T-helper 2 cell treated with Interferon-gamma antibody and Interleukin-4, amounts not matched to agents 5 μg/mL and 100 μg/mL, for 36 hours (primary cell): ENCODE results near the gene MRPS25.

Experiments used
- DNase-seq: peaks from one replicate; pipeline ENCODE4 v3.0.0; 2021; ENCODE audit warnings: low spot score
- H3K27ac Mint-ChIP-seq: one replicate; pipeline ENCODE4 v1.8.0; 2021; ENCODE audit warnings: mild to moderate bottlenecking, mixed read lengths
- H3K27me3 Mint-ChIP-seq: one replicate; pipeline ENCODE4 v1.8.0; 2021; ENCODE audit warnings: low read depth, mixed read lengths
- H3K36me3 Mint-ChIP-seq: one replicate; pipeline ENCODE4 v1.8.0; 2021; ENCODE audit warnings: low read depth, mixed read lengths
- H3K4me1 Mint-ChIP-seq: one replicate; pipeline ENCODE4 v1.8.0; 2021; ENCODE audit warnings: low read depth, mixed read lengths
- H3K4me3 Mint-ChIP-seq: one replicate; pipeline ENCODE4 v1.8.0; 2022; ENCODE audit warnings: mild to moderate bottlenecking, moderate library complexity, mixed read lengths
- H3K9me3 Mint-ChIP-seq: one replicate; pipeline ENCODE4 v1.8.0; 2021; ENCODE audit warnings: mixed read lengths

MRPS25 gene

DNA sequence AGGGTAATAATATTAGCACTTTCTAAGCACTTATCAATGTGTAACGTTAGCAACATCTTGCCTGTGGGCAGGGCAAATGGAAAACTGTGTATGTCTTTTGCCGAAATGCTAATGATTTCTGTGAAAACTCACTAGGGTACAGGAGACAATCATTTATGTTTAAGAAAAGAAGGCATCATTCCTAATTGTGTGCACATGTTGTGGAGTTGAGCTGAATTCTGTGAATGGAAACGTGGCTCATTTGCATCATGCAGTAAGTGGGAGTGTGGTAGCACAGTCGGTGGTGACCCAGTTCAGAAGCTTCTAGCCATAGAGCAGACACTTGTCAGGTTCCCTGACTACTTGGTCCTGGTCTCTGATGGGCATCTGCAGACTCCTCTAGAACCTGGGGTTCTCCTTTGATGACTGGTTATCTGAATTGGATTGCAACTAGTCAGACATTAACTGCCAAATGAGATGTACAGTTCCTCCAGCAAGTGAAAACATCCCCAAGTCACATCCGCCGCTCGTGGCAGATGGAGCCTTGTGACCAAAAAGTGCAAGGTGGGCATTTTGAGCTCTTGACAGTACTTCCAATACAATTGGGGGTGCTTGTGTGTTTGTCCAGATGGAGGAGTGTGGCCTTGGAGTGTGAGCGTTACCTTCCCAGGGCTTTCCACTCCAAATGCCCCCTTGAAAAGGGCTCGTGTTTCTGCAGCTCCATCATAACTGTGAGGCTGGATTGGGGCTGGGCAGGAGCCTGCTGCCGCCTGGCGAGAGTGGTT is 21.5 kb downstream of the MRPS25 start:
- H3K27me3 Mint-ChIP-seq, result no peaks in the 10 kb centered on the region
- DNase-seq, result no peak
- peaks cover 64% of the 10 kb centered on the region for H3K36me3 Mint-ChIP-seq
- H3K4me3 Mint-ChIP-seq, result no peak overlapping the region
- peaks cover 10% of the 10 kb centered on the region for H3K4me1 Mint-ChIP-seq
- H3K27ac Mint-ChIP-seq, result no peak overlapping the region
- H3K9me3 Mint-ChIP-seq, result no peaks in the 10 kb centered on the region

DNA sequence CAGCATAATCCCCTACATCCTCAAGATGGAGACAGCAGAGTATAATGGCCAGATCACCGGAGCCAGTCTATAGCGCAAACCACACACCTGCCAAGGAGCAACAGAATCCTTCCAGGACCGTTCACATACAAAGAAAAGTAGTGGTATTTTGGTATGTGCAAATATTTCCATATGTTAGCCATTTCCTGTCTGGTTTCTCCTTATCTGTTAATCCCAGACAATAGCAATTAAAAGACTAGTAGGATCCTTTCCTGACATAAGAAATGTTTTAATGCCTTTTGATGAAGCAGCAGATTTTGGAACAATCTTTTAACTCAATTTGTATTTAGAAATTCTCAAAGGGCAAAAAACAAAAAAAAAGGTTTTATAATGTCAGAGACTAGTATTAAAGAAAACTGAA is 22.2 kb downstream of the MRPS25 start:
- Mint-ChIP-seq H3K36me3 (peaks cover 66% of the 10 kb centered on the region), H3K4me3 (no peak overlapping the region), H3K27me3 (no peaks in the 10 kb centered on the region), H3K4me1 (peaks cover 10% of the 10 kb centered on the region), H3K27ac (no peak overlapping the region), H3K9me3 (no peaks in the 10 kb centered on the region)
- no peak for DNase-seq

DNA sequence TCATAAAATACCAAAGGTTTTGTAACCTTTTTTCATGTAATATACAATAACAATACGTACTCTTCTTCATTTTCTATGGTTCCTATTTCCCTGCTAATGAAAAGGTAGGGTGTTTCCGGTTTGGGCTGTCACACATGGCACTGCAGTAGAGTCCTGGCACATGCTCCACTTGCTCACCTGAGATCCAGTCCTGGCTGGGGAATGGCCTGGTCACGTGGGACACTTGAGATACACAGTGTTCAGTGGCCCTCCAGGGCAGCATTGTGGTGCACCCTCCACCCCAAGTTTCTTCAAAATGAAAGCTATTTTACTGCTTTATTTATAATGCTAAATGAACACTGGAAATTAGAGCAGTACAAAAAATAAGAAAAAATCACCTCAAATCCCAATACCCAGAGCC is 23.2 kb downstream of the MRPS25 start:
- H3K4me1 Mint-ChIP-seq, result peaks cover 10% of the 10 kb centered on the region
- peaks cover 62% of the 10 kb centered on the region for H3K36me3 Mint-ChIP-seq
- no peaks in the 10 kb centered on the region for H3K27me3 Mint-ChIP-seq
- H3K4me3 Mint-ChIP-seq, result no peak overlapping the region
- no peak for DNase-seq
- H3K27ac Mint-ChIP-seq, result no peak overlapping the region
- H3K9me3 Mint-ChIP-seq, result no peaks in the 10 kb centered on the region

DNA sequence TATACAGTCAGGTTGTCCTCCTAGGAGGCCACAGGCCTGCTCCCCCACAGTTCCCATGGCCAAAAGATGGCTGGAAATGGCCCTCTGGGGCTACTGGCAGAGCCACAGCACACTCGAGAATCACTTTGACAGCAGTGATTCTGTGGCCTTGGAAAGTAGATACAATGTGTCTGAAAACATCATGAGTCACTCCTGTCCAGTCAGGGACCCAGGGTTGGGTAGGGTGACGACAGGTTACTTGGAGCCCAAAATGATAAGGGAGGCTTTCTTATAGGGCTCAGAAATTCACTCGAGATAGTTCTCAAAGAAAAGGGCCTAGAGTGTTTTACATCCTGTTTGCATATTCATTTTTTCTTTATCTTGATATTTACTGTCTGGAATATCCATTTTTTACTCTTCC is 24.3 kb downstream of the MRPS25 start:
- H3K9me3 Mint-ChIP-seq, result no peaks in the 10 kb centered on the region
- peaks cover 51% of the 10 kb centered on the region for H3K36me3 Mint-ChIP-seq
- H3K4me1 Mint-ChIP-seq, result peaks cover 7% of the 10 kb centered on the region
- no peaks in the 10 kb centered on the region for H3K27me3 Mint-ChIP-seq
- no peak for DNase-seq
- no peak overlapping the region for H3K27ac Mint-ChIP-seq
- no peak overlapping the region for H3K4me3 Mint-ChIP-seq

DNA sequence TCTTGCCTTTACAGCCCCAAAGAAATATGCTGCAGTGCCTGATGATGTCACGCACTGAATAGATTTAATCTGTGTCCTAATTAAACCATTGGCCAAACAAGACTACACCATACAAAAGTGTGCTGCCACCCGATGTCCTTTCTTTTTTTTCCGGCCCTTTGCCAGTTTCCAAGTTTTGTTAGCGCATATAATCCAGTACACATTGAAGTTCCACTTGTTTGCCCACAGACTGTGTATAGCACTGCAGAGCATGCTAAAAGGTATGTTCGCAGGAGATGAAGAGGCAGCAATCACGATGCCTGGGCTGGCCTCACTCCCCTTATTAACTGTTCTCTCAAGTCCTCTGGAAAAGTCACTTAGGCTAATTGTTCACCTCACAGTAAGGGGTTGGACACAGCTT is 26.8 kb downstream of the MRPS25 start:
- H3K27me3 Mint-ChIP-seq, result no peaks in the 10 kb centered on the region
- H3K27ac Mint-ChIP-seq, result no peak overlapping the region
- peaks cover 36% of the 10 kb centered on the region for H3K36me3 Mint-ChIP-seq
- no peak overlapping the region for H3K4me3 Mint-ChIP-seq
- no peaks in the 10 kb centered on the region for H3K4me1 Mint-ChIP-seq
- DNase-seq, result no peak
- no peaks in the 10 kb centered on the region for H3K9me3 Mint-ChIP-seq

DNA sequence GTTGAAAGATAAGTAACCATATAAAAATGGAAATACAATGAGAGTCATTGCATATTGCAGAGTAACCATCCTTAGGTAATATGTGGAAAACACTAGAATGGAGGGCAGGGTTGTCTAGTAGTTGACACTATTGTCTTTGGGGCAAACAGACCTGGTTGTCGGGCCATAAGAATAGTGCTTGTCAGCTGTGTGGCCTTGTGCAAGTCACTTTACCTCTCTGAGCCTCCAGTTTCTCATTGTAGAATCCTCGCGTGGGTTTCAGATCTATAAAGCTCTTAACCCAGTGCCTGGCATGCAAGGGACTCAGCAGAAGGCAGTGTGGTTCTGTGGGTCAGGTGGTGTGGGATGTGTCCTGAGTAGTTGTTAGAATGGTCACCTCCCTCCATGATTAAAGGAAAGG is 32.0 kb downstream of the MRPS25 start:
- Mint-ChIP-seq H3K9me3 (no peaks in the 10 kb centered on the region), H3K27me3 (no peaks in the 10 kb centered on the region), H3K27ac (no peak overlapping the region), H3K36me3 (peaks cover 34% of the 10 kb centered on the region), H3K4me3 (no peak overlapping the region), H3K4me1 (no peaks in the 10 kb centered on the region)
- no peak for DNase-seq

DNA sequence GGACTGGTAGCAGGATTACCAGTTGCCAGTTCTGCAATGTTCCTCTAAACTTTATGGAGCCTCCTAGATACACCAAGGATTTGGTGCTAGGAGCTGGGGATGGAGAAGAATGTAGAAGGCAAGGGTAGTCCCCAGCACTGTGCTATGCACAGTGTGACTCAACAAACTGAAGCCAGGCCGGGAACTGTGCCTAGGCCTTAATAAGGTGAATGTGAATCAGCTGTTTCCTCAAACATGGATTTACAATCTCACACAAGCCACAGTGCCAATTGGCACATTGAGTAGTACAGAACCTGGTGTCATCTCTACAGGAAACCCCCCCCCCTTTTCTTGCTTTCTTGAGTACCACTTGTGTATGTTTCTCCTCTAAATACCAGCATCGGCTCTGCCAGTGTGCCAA is 32.5 kb downstream of the MRPS25 start:
- H3K4me3 Mint-ChIP-seq, result no peak overlapping the region
- DNase-seq, result no peak

DNA sequence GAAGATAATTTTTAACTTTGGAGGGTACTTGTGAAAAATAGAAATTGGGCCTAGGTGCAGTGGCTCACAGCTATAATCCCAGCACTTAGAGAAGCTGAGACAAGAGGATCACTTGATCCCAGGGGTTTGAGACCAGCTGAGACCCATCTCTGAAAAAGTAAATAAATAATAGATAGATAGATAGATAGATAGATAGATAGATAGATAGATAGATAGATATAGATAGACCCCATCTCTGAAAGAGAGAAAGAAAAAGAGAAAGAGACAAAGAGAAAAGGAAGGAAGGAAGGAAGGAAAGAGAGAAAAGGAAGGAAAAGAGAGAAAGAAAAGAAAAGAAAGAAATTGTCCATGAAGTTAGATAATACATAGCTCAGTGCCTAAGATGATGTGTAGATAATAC is 35.5 kb downstream of the MRPS25 start:
- Mint-ChIP-seq H3K4me3 (no peak overlapping the region), H3K36me3 (peaks cover 52% of the 10 kb centered on the region), H3K27ac (no peak overlapping the region), H3K27me3 (no peaks in the 10 kb centered on the region), H3K9me3 (no peaks in the 10 kb centered on the region), H3K4me1 (no peaks in the 10 kb centered on the region)
- DNase-seq, result no peak

More for the DNA sequence above, 32.5 kb downstream of the MRPS25 start:
- no peak overlapping the region for H3K27ac Mint-ChIP-seq
- no peaks in the 10 kb centered on the region for H3K4me1 Mint-ChIP-seq
- H3K27me3 Mint-ChIP-seq, result no peaks in the 10 kb centered on the region
- H3K36me3 Mint-ChIP-seq, result peaks cover 35% of the 10 kb centered on the region
- H3K9me3 Mint-ChIP-seq, result no peaks in the 10 kb centered on the region

DNA sequence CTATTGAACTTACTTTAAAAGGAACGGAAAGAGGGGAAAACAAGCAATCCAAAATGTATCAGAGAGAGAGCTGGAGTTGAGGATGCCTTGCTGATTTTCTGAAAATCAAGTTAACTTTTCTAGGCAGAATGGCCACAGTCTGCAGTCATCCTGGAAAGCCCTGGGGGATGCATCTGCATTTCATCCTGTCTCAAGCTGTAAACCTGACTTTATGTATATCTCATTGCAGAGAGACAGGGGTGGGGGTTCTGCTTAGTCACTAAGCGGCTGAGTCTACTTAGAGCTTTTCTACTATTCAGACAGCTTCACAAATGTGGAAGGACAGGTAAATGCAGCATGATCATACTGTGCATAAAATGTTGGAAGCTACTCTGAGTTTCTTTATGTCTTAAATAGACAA is 41.4 kb downstream of the MRPS25 start:
- H3K27me3 Mint-ChIP-seq, result no peaks in the 10 kb centered on the region
- H3K4me3 Mint-ChIP-seq, result no peak overlapping the region
- DNase-seq, result no peak
- H3K4me1 Mint-ChIP-seq, result peaks cover 3% of the 10 kb centered on the region
- no peak overlapping the region for H3K27ac Mint-ChIP-seq
- H3K9me3 Mint-ChIP-seq, result no peaks in the 10 kb centered on the region
- peaks cover 47% of the 10 kb centered on the region for H3K36me3 Mint-ChIP-seq

DNA sequence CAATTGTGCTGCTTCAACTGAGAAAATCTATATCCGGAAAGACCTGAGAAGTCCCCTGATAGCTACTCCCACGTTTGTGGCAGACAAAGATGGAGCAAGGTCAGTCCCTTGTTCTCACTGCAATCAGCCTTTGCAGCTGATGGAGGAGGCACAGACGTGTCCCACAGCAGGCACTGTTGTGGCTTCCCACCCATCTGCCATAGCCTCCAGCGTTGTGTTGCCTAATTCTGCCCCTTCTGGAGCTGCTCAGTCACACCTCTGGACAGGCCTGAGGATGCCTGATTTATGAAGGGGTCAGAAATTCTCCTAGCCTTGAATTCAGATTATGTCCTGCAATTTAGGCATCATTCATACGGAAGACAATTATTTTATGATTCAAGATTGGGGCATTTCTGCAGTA is 41.9 kb downstream of the MRPS25 start:
- Mint-ChIP-seq H3K36me3 (peaks cover 48% of the 10 kb centered on the region), H3K4me3 (no peak overlapping the region)

DNA sequence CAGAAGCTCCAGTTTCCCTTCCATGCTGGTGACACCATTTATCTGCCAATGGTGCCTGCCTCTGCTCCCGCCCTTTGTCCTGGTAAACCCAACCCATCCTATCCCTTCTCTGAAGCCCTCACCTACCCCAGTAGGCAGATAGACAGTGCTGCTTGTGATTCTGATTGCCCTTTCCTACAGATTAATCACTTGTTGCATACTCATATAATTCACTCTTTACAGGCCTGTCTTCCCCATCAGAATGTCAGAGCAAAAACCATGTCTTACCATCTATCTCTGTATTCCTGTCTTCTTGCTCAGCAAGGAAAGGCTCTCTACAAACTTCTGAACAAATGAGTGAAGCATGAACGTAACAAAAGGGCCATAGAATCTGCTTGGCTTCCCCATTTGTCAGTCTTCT is 47.9 kb downstream of the MRPS25 start:
- H3K36me3 Mint-ChIP-seq, result peaks cover 62% of the 10 kb centered on the region
- no peak overlapping the region for H3K4me3 Mint-ChIP-seq
- no peaks in the 10 kb centered on the region for H3K27me3 Mint-ChIP-seq
- H3K27ac Mint-ChIP-seq, result no peak overlapping the region
- H3K9me3 Mint-ChIP-seq, result no peaks in the 10 kb centered on the region
- peaks cover 2% of the 10 kb centered on the region for H3K4me1 Mint-ChIP-seq
- no peak for DNase-seq

More for the DNA sequence above, 41.9 kb downstream of the MRPS25 start:
- Mint-ChIP-seq H3K27ac (no peak overlapping the region), H3K27me3 (no peaks in the 10 kb centered on the region), H3K4me1 (peaks cover 3% of the 10 kb centered on the region), H3K9me3 (no peaks in the 10 kb centered on the region)
- no peak for DNase-seq

DNA sequence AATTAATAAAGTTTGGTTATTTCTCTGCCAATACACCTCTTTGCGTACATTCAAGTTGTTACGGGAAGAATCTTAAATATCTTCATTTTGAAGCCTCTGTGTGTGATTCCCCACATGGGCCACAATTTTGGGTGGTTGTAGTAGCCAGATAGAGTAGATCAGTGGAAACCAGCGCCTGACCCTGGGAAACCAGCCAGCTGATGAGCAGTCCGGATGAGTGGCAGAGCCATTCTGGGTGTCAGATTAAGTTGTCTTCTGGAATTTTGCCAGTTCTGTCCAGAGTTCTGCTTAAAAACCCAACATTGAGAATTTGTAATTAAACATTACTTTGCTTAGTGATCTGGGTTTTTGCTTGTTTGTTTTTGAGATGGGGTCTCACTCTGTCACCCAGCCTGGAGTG is 49.7 kb downstream of the MRPS25 start:
- Mint-ChIP-seq H3K36me3 (peaks cover 64% of the 10 kb centered on the region), H3K4me1 (peaks cover 2% of the 10 kb centered on the region), H3K27ac (no peak overlapping the region), H3K9me3 (no peaks in the 10 kb centered on the region), H3K27me3 (no peaks in the 10 kb centered on the region), H3K4me3 (no peak overlapping the region)
- DNase-seq, result no peak

DNA sequence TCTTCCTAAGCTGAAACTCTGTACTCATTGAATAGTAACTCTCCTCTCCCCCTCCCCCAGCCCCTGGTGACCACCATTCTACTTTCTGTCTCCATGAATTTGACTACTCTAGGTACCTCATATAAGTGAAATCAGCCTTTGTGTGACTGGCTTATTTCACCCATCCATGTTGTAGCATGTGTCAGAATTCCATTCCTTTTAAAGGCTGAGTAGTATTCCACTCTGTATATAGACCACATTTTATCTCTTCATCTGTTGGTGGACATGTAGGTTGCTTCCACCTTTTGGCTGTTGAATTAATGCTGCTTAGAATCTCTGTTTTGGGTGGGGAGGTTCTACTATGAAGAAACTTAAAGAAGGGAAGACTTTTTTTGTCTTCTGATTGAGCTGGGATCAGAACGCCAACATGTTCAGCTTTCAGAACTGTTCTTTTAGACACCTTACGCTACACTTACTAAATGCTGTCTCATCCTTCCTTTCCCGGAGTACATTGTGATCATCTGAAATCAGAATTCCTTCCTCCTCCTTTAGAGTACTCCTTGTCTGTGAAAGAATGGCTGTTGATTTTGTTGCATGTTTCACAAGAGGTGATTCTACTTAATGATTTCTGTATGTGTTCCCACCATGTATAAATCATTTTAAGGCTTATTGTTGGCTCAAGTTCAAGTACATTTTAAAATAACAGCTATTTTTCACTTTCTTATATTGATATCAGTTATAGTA is 50.3 kb downstream of the MRPS25 start:
- peaks cover 4% of the 10 kb centered on the region for H3K4me1 Mint-ChIP-seq
- H3K4me3 Mint-ChIP-seq, result no peak overlapping the region
- no peaks in the 10 kb centered on the region for H3K27me3 Mint-ChIP-seq
- no peak for DNase-seq
- no peaks in the 10 kb centered on the region for H3K9me3 Mint-ChIP-seq
- peaks cover 62% of the 10 kb centered on the region for H3K36me3 Mint-ChIP-seq
- no peak overlapping the region for H3K27ac Mint-ChIP-seq

DNA sequence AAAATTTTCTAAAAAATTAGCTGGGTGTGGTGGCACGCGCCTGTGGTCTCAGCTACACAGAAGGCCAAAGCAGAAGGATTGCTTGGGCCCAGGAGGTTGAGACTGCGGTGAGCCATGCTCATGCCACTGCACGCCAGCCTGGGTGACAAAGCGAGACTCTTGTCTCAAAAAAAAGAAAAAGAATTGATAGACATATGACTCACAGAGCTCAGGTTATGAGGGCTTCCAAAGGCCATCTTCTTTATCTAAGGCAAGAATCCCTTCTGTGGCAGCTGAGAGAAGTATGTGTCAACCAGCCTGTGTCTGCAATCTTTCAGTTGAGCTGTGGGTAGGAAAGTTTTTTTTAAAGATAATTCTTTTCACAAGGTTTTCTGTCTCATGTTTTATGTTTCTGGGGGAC is 53.9 kb downstream of the MRPS25 start:
- no peak overlapping the region for H3K4me3 Mint-ChIP-seq
- H3K27ac Mint-ChIP-seq, result no peak overlapping the region
- H3K4me1 Mint-ChIP-seq, result peaks cover 4% of the 10 kb centered on the region
- H3K27me3 Mint-ChIP-seq, result no peaks in the 10 kb centered on the region
- peaks cover 48% of the 10 kb centered on the region for H3K36me3 Mint-ChIP-seq
- DNase-seq, result peak; percentile 31
- H3K9me3 Mint-ChIP-seq, result no peaks in the 10 kb centered on the region
